ENCODE measurements around the gene EMILIN2. TPM values are rescaled to one million over a fixed set of nuclear protein-coding genes. Genes with fewer than 3 reads are reported as not detected.
"Not testable (repeated sequence)": the region's sequence is repeated elsewhere in the genome, so short reads cannot be mapped to it uniquely, and the experiment has no call there.

The EMILIN2 gene
- total RNA-seq, 2 donors from 2014 or later = 33.6 to 38.6 TPM

DNA sequence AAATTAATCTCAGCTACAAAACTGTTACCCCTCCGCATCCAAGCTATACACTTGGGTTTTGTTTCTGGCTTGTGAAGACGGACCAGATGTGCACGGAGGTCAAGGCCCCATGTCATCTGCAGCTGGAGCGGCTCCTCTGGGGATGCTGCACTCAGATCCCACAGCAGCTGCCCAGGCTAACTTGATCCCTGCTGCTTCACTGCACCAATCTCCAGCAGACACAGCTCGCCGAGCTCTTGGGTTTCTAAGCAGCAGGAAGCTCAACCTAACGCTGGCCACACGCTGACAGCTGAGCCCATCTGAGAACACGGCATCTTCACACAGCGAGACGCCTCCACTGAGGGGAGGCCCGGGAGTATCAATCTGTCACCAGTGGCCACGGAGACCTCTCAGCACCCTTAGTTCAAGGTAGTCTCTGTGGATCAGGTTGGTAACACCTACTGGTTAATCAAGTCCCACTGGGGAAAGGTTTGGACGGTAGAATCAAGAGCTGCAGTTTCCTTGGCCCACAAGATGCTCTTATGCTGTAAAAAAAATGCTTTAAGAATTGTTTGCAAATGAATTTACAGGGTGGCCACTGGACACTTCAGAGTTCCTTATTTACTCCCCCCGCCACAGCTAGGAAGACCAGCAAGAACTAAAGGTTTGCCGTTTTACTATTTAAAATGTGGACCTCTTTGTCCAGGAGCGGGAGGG, 67.5 kb downstream of the EMILIN2 start:
- no peaks in the 10 kb centered on the region for H3K9me3 ChIP-seq
- TF ChIP-seq POLR2AphosphoS5 (IDR thresholded peaks at IDR 0.05) (no peak), POLR2A (IDR thresholded peaks at IDR 0.05) (no peak)
- TF ChIP-seq, protein P1, sequence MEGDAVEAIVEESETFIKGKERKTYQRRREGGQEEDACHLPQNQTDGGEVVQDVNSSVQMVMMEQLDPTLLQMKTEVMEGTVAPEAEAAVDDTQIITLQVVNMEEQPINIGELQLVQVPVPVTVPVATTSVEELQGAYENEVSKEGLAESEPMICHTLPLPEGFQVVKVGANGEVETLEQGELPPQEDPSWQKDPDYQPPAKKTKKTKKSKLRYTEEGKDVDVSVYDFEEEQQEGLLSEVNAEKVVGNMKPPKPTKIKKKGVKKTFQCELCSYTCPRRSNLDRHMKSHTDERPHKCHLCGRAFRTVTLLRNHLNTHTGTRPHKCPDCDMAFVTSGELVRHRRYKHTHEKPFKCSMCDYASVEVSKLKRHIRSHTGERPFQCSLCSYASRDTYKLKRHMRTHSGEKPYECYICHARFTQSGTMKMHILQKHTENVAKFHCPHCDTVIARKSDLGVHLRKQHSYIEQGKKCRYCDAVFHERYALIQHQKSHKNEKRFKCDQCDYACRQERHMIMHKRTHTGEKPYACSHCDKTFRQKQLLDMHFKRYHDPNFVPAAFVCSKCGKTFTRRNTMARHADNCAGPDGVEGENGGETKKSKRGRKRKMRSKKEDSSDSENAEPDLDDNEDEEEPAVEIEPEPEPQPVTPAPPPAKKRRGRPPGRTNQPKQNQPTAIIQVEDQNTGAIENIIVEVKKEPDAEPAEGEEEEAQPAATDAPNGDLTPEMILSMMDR (IDR thresholded peaks at IDR 0.05) = no peak
- H3K4me1 ChIP-seq (replicated peaks) = peaks cover 9% of the 10 kb centered on the region
- WGBS = 76% methylated on average over 17 of the region's 17 CpGs
- H3K4me3 ChIP-seq = no peak overlapping the region
- H3K27me3 ChIP-seq (replicated peaks; ENCODE audit: insufficient read depth) = no peaks in the 10 kb centered on the region
- H3K36me3 ChIP-seq = no peaks in the 10 kb centered on the region
- H3K27ac ChIP-seq = no peak overlapping the region
- intact Hi-C loops (cut with DNase I) = no loop called here
- no peak for DNase-seq (ENCODE audit: low spot score)

DNA sequence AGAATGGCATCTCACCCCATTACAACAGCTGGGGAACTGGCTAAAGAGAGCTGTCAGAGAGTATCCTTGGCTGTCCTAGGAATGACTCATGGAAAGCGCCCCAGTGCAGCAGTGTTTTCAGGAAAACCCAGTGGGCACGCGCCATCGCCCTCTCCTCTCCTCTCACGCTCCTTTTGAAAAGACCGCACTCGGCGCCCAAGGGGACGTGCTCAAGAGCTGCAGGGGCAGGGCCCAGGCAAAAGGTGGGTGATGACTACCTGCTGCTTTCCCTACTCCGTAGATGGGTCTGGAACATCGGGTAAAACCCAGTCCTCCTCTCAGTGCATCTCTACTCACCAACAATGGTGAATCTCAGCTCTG, 68.1 kb downstream of the EMILIN2 start:
- no peak for DNase-seq (ENCODE audit: low spot score)
- intact Hi-C loops (cut with DNase I) = no loop called here
- no peaks in the 10 kb centered on the region for H3K27me3 ChIP-seq (replicated peaks; ENCODE audit: insufficient read depth)
- H3K27ac ChIP-seq = no peak overlapping the region
- 91% methylated on average over 11 of the region's 11 CpGs for WGBS
- peaks cover 9% of the 10 kb centered on the region for H3K4me1 ChIP-seq (replicated peaks)
- TF ChIP-seq POLR2A (IDR thresholded peaks at IDR 0.05) (no peak), POLR2AphosphoS5 (IDR thresholded peaks at IDR 0.05) (no peak)
- TF ChIP-seq, protein P1 (IDR thresholded peaks at IDR 0.05) = no peak
- no peak overlapping the region for H3K4me3 ChIP-seq
- H3K9me3 ChIP-seq = no peaks in the 10 kb centered on the region
- no peaks in the 10 kb centered on the region for H3K36me3 ChIP-seq

DNA sequence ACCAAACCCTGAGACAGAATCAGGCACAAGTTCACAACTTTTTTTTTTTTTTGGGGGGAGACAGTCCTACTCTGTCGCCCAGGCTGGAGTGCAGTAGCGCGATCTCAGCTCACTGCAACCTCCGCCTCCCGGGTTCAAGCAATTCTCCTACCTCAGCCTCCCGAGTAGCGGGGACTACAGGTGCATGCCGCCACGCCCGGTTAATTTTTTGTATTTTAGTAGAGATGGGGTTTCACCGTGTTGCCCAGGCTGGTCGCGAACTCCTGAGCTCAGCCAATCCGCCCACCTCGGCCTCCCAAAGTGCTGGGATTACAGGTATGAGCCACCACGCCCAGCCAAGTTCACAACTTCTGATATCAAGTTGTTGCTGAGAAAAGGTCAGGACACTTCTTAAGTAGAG, 68.7 kb downstream of the EMILIN2 start:
- intact Hi-C loops (cut with DNase I); H3K27ac ChIP-seq; DNase-seq (ENCODE audit: low spot score); H3K9me3 ChIP-seq; H3K4me3 ChIP-seq; H3K36me3 ChIP-seq; H3K4me1 ChIP-seq (replicated peaks); H3K27me3 ChIP-seq (replicated peaks; ENCODE audit: insufficient read depth): not testable (repeated sequence)
- 91% methylated on average over 16 of the region's 16 CpGs for WGBS

DNA sequence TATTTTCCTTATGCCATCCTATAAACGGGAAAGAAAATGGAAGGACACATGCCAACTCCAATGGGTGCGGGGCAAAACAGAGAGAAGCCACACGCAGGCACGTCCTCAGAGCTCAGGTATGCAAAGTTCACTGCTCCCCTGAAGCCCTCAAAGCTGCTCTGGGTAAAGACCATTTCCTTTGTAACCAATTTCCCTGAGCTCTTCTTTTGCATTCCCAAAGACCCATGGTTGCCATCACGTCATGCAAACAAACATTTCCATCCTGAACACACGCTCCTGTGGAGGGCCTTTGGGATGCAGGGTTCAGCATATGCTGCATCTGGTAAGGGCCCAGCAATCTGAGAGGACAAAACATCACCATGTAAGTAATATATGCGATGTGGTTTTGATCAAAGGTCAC, 69.4 kb downstream of the EMILIN2 start:
- Histone ChIP-seq H3K36me3 (no peaks in the 10 kb centered on the region), H3K27ac (peak overlapping the region; percentile 34 to 38), H3K27me3 (replicated peaks; ENCODE audit: insufficient read depth) (no peaks in the 10 kb centered on the region), H3K9me3 (no peaks in the 10 kb centered on the region), H3K4me1 (replicated peaks) (peaks cover 9% of the 10 kb centered on the region), H3K4me3 (no peak overlapping the region)
- WGBS = 89% methylated on average over 7 of the region's 7 CpGs
- TF ChIP-seq, protein P1 (IDR thresholded peaks at IDR 0.05) = no peak
- TF ChIP-seq POLR2A (IDR thresholded peaks at IDR 0.05) = no peak
- no peak for TF ChIP-seq POLR2AphosphoS5 (IDR thresholded peaks at IDR 0.05)
- no peak for DNase-seq (ENCODE audit: low spot score)
- intact Hi-C loops (cut with DNase I) = no loop called here

DNA sequence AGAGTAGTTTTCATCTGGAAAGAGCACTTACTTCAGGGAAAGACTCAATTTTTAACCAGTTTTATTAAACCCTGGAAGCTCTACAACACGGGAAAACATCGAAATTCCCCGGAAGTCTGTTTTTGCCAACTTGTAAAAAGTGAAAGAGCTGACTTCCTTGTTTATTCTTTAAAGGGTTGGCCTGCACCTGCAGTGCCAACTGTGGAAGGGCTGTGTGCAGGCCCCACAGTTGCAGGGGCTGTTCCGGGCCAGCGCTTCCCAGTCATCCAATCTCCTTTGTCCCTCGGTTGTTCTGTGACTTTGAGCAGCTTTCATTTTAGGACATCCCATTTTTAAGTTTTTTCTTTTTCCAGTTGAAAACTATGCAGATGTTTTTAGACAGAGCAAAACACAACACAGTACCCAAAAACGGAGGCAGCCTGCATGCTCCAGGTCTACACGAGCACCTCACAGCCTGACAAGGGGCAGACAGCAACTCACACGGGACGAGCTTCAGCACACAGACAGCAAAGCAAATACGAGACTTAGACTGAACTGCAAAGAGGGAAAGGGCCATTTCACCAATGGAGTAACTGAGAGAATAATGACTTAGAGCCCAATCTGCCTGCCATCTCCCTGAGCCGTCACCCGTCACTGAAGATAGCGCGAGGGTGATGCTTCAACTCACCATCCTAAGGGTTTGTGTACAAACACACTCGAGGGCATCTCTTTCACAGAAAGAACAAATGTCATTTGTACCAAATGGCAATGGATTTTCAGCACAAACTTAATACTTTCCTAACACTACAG, 70.6 kb downstream of the EMILIN2 start:
- Histone ChIP-seq H3K27me3 (replicated peaks; ENCODE audit: insufficient read depth) (no peaks in the 10 kb centered on the region), H3K4me1 (replicated peaks) (peaks cover 9% of the 10 kb centered on the region), H3K9me3 (no peaks in the 10 kb centered on the region), H3K36me3 (no peaks in the 10 kb centered on the region), H3K4me3 (no peak overlapping the region), H3K27ac (peak overlapping the region; percentile 34 to 38)
- intact Hi-C loops (cut with DNase I) = no loop called here
- no peak for DNase-seq (ENCODE audit: low spot score)
- TF ChIP-seq, protein P1 (IDR thresholded peaks at IDR 0.05) = no peak
- TF ChIP-seq POLR2A (IDR thresholded peaks at IDR 0.05) (no peak), POLR2AphosphoS5 (IDR thresholded peaks at IDR 0.05) (peak; percentile 61)
- 36% methylated on average over 16 of the region's 16 CpGs for WGBS

Measured in prostate gland (tissue), 2 donors.